CD4-positive, CD25-positive, alpha-beta regulatory T cell (primary cell): Measurements from ENCODE around the gene LBP. TPM values are rescaled to one million over a fixed set of nuclear protein-coding genes. Genes with fewer than 3 reads are reported as not detected.

ENCODE experiments used
- ATAC-seq, 2 donors: fragments of 150-1000 bp; cut with Tn5 transposase; one replicate each; pipeline ENCODE4 v1.10.0; 2021; ENCODE audit warnings: low read depth in 2 of 2, moderate number of reproducible peaks in 2 of 2, moderate library complexity in 1 of 2
- DNase-seq, 3 donors: peaks; one replicate each; pipeline versions ENCODE4 v3.0.0 to v3.0.0-alpha.2; 2012 to 2022; ENCODE audit warnings: mixed read lengths in 1 of 3
- H3K27ac ChIP-seq: one replicate; pipeline ENCODE4 v1.7.0; 2013; ENCODE audit warnings: mild to moderate bottlenecking, low read length; ENCODE audit not compliant: insufficient read depth, poor library complexity, severe bottlenecking
- H3K27me3 ChIP-seq: one replicate; pipeline ENCODE4 v1.7.0; 2013; ENCODE audit warnings: low read length; ENCODE audit not compliant: control insufficient read depth, insufficient read depth
- H3K36me3 ChIP-seq: one replicate; pipeline ENCODE4 v1.7.0; 2013; ENCODE audit warnings: mild to moderate bottlenecking, low read length, moderate library complexity; ENCODE audit not compliant: control insufficient read depth, insufficient read depth
- H3K4me1 ChIP-seq: 2 replicates; pipeline ENCODE4 v1.7.0; 2013; ENCODE audit warnings: mild to moderate bottlenecking, low read length; ENCODE audit not compliant: insufficient read depth, control insufficient read depth, poor library complexity, severe bottlenecking
- H3K4me3 ChIP-seq: one replicate; pipeline ENCODE4 v1.7.0; 2013; ENCODE audit warnings: low read depth, mild to moderate bottlenecking, low read length, moderate library complexity
- H3K9me3 ChIP-seq, 2 experiments: 1 replicate in 1 of 2; 2 replicates in 1 of 2; pipeline ENCODE4 v1.7.0; 2013; ENCODE audit warnings: low read length in 2 of 2, mild to moderate bottlenecking in 1 of 2, moderate library complexity in 1 of 2; ENCODE audit not compliant: control insufficient read depth in 2 of 2
- H3K27ac Mint-ChIP-seq, 3 donors: one replicate each; pipeline ENCODE4 v1.8.0; 2020 to 2022; ENCODE audit warnings: mild to moderate bottlenecking in 3 of 3, mixed read lengths in 3 of 3, moderate library complexity in 2 of 3
- H3K27me3 Mint-ChIP-seq: one replicate; pipeline ENCODE4 v1.8.0; 2022; ENCODE audit warnings: mild to moderate bottlenecking, mixed read lengths
- H3K36me3 Mint-ChIP-seq: one replicate; pipeline ENCODE4 v1.8.0; 2020; ENCODE audit warnings: mixed read lengths
- H3K4me1 Mint-ChIP-seq, 4 donors: one replicate each; pipeline ENCODE4 v1.8.0; 2020 to 2022; ENCODE audit warnings: mixed read lengths in 4 of 4, mild to moderate bottlenecking in 1 of 4
- H3K4me3 Mint-ChIP-seq, 4 donors: one replicate each; pipeline ENCODE4 v1.8.0; 2020 to 2022; ENCODE audit warnings: mild to moderate bottlenecking in 4 of 4, mixed read lengths in 4 of 4, moderate library complexity in 3 of 4
- H3K9me3 Mint-ChIP-seq, 7 donors: one replicate each; pipeline ENCODE4 v1.8.0; 2020 to 2022; ENCODE audit warnings: mixed read lengths in 7 of 7, mild to moderate bottlenecking in 3 of 7, moderate library complexity in 2 of 7
- polyA plus RNA-seq, 4 donors: library from polyadenylated mRNA; unstranded; fragments of 300-500 nt; fragmentation: Illumina TruSeq; gene quantifications; one replicate each; pipeline ENCODE4 v1.2.3, GENCODE V29; 2021
- total RNA-seq: library from RNA; stranded (reverse); gene quantifications from one replicate; pipeline ENCODE4 v1.2.3, GENCODE V29; 2022

LBP gene
- total and polyA plus RNA-seq, 5 donors from 2014 or later = not detected

DNA sequence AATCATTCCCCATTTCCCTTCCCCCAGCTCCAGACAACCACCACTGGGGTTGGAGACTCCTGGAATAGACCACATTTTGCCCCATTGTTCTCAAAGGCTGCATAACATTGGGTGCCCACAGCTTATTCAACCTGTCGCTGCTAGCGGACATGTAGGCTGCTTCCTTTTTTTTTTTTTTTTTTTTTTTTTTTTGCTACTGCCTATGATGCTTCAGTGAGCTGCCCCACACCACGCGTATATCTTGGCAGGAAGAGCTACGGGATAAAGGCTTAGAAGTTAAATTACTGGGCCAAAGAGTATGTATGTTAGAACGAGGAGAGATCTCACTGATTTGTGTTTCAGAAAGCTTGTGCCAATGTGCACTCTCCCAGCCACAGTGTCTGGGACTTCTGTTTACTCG, 7.0 kb downstream of the LBP start:
- H3K9me3 ChIP-seq = no peaks in the 10 kb centered on the region
- H3K27me3 Mint-ChIP-seq = no peaks in the 10 kb centered on the region
- no peaks in the 10 kb centered on the region for H3K36me3 Mint-ChIP-seq
- H3K4me3 Mint-ChIP-seq = no peak overlapping the region
- ATAC-seq = no peak
- no peaks in the 10 kb centered on the region for H3K27me3 ChIP-seq
- H3K27ac ChIP-seq = no peak overlapping the region
- H3K4me1 ChIP-seq = no peaks in the 10 kb centered on the region
- no peak overlapping the region for H3K27ac Mint-ChIP-seq
- no peak overlapping the region for H3K4me3 ChIP-seq
- H3K4me1 Mint-ChIP-seq = no peaks in the 10 kb centered on the region
- H3K9me3 Mint-ChIP-seq = no peaks in the 10 kb centered on the region
- DNase-seq = no peak
- H3K36me3 ChIP-seq = no peaks in the 10 kb centered on the region

DNA sequence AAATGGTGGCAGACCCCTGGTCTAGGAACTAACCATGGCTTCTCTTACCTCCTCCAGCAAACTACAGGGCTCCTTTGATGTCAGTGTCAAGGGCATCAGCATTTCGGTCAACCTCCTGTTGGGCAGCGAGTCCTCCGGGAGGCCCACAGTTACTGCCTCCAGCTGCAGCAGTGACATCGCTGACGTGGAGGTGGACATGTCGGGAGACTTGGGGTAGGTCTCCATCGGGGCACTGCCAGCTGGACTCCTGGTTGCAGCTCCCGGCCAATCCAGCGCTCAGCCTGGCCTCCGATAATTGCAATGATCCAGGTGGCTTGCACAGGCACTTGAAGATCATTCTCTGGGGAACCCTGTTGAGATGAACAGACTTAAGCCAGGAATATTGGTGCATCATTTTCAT, 7.9 kb downstream of the LBP start:
- Histone ChIP-seq H3K4me3 (no peak overlapping the region), H3K4me1 (no peaks in the 10 kb centered on the region), H3K36me3 (no peaks in the 10 kb centered on the region), H3K27me3 (no peaks in the 10 kb centered on the region), H3K9me3 (no peaks in the 10 kb centered on the region), H3K27ac (no peak overlapping the region)
- Mint-ChIP-seq H3K27ac (no peak overlapping the region), H3K4me3 (no peak overlapping the region), H3K27me3 (no peaks in the 10 kb centered on the region), H3K36me3 (no peaks in the 10 kb centered on the region), H3K4me1 (no peaks in the 10 kb centered on the region), H3K9me3 (no peaks in the 10 kb centered on the region)
- no peak for DNase-seq
- no peak for ATAC-seq

DNA sequence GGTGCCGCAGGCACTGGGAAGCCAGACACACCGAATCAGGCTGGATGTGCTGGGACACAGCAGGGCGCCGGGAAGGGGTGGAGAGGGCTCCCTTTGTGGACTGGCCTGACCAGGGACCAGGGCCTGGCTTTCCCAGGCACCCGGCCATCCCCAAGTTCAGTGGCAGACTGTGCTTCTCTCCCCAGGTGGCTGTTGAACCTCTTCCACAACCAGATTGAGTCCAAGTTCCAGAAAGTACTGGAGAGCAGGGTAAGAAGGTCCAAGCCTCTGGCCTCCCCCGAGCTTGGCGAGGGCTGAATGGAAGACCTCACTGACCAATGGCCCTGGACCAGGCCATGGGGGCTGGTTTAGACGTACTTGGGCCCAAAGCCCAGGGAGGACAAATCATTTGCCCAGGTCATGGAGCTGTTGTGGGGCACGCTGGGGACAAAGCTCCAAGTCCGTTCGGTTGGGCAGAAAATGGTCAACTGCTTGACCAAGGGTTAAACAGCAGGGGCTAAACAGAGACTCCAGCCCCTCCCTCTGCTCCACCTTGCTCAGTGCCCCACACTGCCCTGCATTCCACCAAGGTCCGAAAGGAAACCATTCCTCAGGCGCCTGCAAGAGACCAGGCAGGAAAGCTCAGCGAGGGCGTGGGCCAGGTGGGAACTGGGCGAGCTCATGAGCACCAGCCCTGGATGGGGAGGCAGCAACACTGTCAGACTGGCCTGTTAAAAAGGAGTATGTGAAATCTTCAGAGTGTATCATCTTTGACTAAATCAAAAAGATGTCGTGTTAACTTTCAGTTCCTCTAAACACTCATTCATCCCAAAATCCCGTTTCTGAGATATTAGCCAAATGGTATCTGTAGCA, 9.1 kb downstream of the LBP start:
- H3K9me3 Mint-ChIP-seq = no peaks in the 10 kb centered on the region
- H3K4me1 ChIP-seq = no peaks in the 10 kb centered on the region
- no peaks in the 10 kb centered on the region for H3K36me3 Mint-ChIP-seq
- H3K27ac Mint-ChIP-seq = no peak overlapping the region
- H3K27ac ChIP-seq = no peak overlapping the region
- DNase-seq (no peak), ATAC-seq (no peak)
- no peaks in the 10 kb centered on the region for H3K36me3 ChIP-seq
- H3K4me1 Mint-ChIP-seq = no peaks in the 10 kb centered on the region
- H3K27me3 ChIP-seq = no peaks in the 10 kb centered on the region
- H3K27me3 Mint-ChIP-seq = no peaks in the 10 kb centered on the region
- H3K9me3 ChIP-seq = no peaks in the 10 kb centered on the region
- H3K4me3 ChIP-seq = no peak overlapping the region
- no peak overlapping the region for H3K4me3 Mint-ChIP-seq

DNA sequence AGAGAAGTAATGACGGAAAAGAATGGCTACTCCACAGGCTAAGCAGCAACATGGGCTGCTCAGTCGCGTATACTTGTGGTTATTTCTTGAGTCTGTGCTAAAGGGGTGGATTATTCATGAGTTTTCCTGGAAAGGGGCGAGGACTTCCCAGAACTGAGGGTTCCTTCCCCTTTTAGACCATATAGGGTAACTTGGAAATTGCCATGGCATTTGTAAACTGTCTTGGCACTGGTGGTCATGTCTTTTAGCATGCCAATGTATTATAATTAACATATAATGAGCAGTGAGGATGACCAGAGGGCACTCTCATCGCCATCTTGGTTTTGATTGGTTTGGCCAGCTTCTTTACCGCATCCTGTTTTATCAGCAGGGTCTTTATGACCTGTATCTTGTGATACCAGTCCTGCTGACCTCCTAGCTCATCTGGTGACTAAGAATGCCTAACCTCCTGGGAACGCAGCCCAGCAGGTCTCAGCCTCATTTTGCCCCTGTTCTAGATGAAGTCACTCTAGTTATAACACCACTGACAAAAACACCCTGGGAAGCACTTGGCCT, 11.4 kb downstream of the LBP start:
- H3K4me1 Mint-ChIP-seq = no peaks in the 10 kb centered on the region
- no peak overlapping the region for H3K27ac Mint-ChIP-seq
- no peaks in the 10 kb centered on the region for H3K27me3 Mint-ChIP-seq
- Histone ChIP-seq H3K4me1 (no peaks in the 10 kb centered on the region), H3K27ac (no peak overlapping the region), H3K9me3 (no peaks in the 10 kb centered on the region), H3K4me3 (no peak overlapping the region), H3K27me3 (no peaks in the 10 kb centered on the region), H3K36me3 (no peaks in the 10 kb centered on the region)
- no peaks in the 10 kb centered on the region for H3K36me3 Mint-ChIP-seq
- no peaks in the 10 kb centered on the region for H3K9me3 Mint-ChIP-seq
- ATAC-seq (no peak), DNase-seq (peak in 1 of 3 donors; percentile 47)
- H3K4me3 Mint-ChIP-seq = no peak overlapping the region

DNA sequence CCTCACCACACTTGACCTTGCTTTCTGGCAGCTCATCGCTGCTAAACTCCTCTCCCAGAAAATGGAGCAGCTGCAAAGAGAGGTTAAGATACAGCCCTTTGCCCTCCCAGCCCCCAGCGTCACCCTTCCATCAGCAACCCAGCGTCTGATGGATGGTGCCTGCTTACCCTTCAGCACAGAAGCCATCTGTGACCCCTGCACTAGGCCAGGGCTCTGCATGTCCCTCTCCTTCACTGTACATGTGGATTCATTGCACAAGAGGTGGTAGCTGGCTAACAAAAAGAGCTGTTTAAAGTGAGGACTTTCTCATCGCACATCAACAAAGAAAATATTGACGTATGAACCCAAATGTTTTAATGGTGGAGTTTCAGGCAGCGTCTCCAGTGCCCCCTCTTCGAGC, 12.3 kb downstream of the LBP start:
- Mint-ChIP-seq H3K36me3 (no peaks in the 10 kb centered on the region), H3K27ac (no peak overlapping the region), H3K4me3 (no peak overlapping the region), H3K9me3 (no peaks in the 10 kb centered on the region), H3K27me3 (no peaks in the 10 kb centered on the region), H3K4me1 (no peaks in the 10 kb centered on the region)
- no peak for ATAC-seq
- H3K27ac ChIP-seq = no peak overlapping the region
- no peaks in the 10 kb centered on the region for H3K9me3 ChIP-seq
- H3K4me3 ChIP-seq = no peak overlapping the region
- H3K4me1 ChIP-seq = no peaks in the 10 kb centered on the region
- no peaks in the 10 kb centered on the region for H3K27me3 ChIP-seq
- no peak for DNase-seq
- no peaks in the 10 kb centered on the region for H3K36me3 ChIP-seq

DNA sequence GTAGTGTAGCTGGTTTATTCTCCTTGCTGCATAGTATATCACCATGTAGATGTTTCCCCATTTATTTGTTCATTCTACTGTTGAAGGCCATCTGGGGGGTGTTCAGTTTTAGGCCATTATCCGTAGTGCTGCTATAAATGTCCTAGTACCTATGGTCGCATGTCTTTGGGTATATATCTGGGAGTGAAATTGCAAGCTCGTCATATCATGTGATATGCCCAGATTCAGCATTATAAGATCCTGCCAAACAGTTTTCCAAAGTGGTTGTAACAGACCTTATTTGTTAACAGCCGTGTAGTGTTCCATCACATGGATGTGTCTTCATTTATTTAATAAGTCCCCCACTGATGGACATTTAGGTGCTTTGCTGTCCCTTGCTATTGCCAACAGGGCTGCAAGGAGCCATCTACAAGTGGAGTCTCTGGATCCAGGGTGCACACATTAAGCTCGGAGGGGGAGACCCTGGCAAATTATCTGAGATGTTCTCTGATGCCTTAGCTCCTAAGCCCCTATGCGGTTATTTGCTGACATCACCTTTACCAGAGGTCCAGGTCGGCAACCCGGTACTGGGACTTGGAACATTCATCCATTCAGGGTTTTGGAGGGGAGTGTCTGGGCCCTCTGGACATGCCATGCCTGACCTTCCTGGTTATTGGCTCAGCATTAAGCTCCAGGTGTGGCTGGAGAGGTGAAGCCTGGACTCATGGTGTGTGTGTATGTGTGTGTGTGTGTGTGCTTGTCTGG, 16.9 kb downstream of the LBP start:
- no peak for ATAC-seq
- H3K4me3 ChIP-seq = no peak overlapping the region
- no peak overlapping the region for H3K4me3 Mint-ChIP-seq

DNA sequence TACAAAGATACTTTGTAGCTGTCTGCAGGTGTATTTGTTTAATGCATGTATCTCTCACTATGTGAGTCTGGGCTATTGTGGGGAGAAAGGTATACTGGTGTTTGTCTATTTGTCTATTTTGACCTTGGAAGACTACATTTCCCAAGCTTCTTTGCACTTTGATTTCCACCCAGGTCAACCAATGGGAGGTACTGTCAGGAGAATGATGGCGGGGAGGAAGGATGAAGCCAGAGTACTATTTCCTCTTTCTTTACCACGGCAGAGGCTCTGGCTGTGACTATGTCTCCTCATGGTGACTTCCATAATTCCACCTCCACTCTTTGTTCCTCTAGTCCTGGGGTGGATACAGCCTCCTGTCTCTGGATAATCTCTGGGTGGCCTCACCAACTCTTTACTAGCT, 23.1 kb downstream of the LBP start:
- Mint-ChIP-seq H3K4me1 (peaks cover 0 to 2% (median 0%) of the 10 kb centered on the region in 4 donors), H3K27ac (no peak overlapping the region), H3K36me3 (no peaks in the 10 kb centered on the region), H3K9me3 (no peaks in the 10 kb centered on the region), H3K27me3 (peaks cover 5% of the 10 kb centered on the region), H3K4me3 (no peak overlapping the region)
- Histone ChIP-seq H3K36me3 (no peaks in the 10 kb centered on the region), H3K27ac (no peak overlapping the region), H3K4me3 (no peak overlapping the region), H3K27me3 (peaks cover 2% of the 10 kb centered on the region), H3K9me3 (no peaks in the 10 kb centered on the region), H3K4me1 (no peaks in the 10 kb centered on the region)
- no peak for ATAC-seq
- peak in 1 of 3 donors; percentile 23 for DNase-seq

More for the DNA sequence above, 16.9 kb downstream of the LBP start:
- Histone ChIP-seq H3K9me3 (no peaks in the 10 kb centered on the region), H3K4me1 (no peaks in the 10 kb centered on the region), H3K27ac (no peak overlapping the region), H3K27me3 (no peaks in the 10 kb centered on the region), H3K36me3 (no peaks in the 10 kb centered on the region)
- H3K9me3 Mint-ChIP-seq = no peaks in the 10 kb centered on the region
- no peak overlapping the region for H3K27ac Mint-ChIP-seq
- DNase-seq = no peak
- no peaks in the 10 kb centered on the region for H3K27me3 Mint-ChIP-seq
- H3K36me3 Mint-ChIP-seq = no peaks in the 10 kb centered on the region
- no peaks in the 10 kb centered on the region for H3K4me1 Mint-ChIP-seq
